Measurements from ENCODE around the gene MRTFA. TPM values are rescaled to one million over a fixed set of nuclear protein-coding genes. Genes with fewer than 3 reads are reported as not detected.

The MRTFA gene
- total RNA-seq, 1 experiment from 2014 or later = 28.0 TPM

DNA sequence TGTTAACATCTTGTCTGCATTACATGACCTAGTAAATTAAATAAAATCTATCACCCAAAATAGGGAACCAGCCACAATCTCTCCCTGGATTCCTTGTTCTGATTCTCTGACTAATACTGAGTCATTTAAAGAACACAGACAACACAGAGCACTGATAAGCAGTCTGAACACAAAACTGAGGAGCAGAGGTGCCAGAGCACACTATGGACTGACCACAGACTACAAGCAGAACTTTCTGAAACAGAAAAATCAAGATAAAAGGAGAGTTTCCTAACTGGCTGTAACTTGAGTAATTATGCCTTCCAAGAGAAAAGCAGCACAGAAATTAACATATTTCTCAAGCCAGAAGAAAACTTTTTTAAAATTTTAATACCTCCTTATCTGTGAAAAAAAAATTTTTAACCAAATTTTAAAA, 137.3 kb downstream of the MRTFA start (continued):
- TF ChIP-seq, protein P1, sequence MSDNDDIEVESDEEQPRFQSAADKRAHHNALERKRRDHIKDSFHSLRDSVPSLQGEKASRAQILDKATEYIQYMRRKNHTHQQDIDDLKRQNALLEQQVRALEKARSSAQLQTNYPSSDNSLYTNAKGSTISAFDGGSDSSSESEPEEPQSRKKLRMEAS (IDR thresholded peaks at IDR 0.05) = peak; percentile 62
- TF ChIP-seq EZH2 (IDR thresholded peaks at IDR 0.05) = no peak

DNA sequence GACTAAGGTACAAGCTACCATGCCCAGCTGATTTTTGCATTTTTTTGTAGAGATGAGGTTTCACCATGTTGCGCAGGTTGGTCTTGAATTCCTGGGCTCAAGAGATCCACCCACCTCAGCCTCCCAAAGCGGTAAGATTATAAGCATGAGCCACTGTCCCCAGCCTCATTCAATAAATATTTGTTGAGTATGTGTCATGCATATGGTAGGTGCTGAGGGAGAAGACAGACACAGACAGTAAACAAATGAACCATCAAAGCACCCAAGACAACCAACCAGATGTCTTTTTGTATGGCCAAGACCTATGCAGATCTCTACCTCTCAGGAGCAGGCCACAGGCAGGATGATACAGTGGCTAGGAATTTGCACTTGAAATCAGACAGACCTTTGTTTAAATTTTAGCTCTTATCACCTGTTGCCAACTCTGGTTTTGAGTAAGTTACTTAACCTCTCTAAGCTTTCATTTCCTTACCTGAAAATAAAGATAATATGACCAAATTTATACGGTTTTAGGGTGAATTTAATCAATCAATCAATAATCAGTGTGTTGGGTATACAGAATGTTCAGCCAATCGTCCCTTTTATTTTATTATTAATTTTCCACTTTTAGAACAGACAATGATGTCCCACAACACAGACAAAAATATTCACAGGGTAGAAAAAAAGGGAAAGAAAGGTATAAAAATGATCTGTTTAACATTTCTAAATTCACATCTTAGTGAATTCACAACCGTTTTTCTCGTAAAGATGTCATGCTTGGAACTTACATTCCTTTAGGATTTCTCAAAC, 137.9 kb downstream of the MRTFA start:
- no peak overlapping the region for H2AFZ ChIP-seq (ENCODE audit: low read depth, low read length, poor library complexity, severe bottlenecking)
- H3K4me2 ChIP-seq (ENCODE audit: low read length) = peak overlapping the region; percentile 71
- H3K9me3 ChIP-seq (ENCODE audit: control insufficient read depth in 1 of 2, insufficient read depth in 1 of 2, low read depth in 1 of 2, low read length in 2 of 2) = no peaks in the 10 kb centered on the region
- intact Hi-C loops (cut with micrococcal nuclease) = no loop called here
- H3K9ac ChIP-seq (ENCODE audit: low read length) = peak overlapping the region; percentile 38
- H3K4me3 ChIP-seq (replicated peaks in 1 of 2; ENCODE audit: low read depth in 1 of 2, low read length in 2 of 2) = peak overlapping the region in 1 of 2 experiments; percentile 41; a peak in 3 of 4 replicates
- no peaks in the 10 kb centered on the region for H3K79me2 ChIP-seq (ENCODE audit: insufficient read depth, low read length)
- peak; percentile 91 for DNase-seq (ENCODE audit: low read depth, low spot score)
- H3K27ac ChIP-seq (ENCODE audit: low read depth, low read length) = peak overlapping the region; percentile 63; the same call in 1 of the 2 replicates
- H3K9me2 ChIP-seq (ENCODE audit: insufficient read depth) = no peaks in the 10 kb centered on the region
- BruUV-seq (replicated peaks) = no TSS peak
- no peaks in the 10 kb centered on the region; the same call in 1 of the 2 replicates for H4K20me1 ChIP-seq (ENCODE audit: insufficient read depth)
- peak; percentile 98 for ATAC-seq
- CTCF ChIA-PET = interaction anchor here (1.4 kb wide), 1 partner anchor 10 kb away, joined by 4 read pairs; no protein-coding TSS in a partner anchor
- POLR2A ChIA-PET = no interaction called here
- no peaks in the 10 kb centered on the region for H3K27me3 ChIP-seq (ENCODE audit: insufficient read depth, low read length)
- peaks cover 25 to 30% of the 10 kb centered on the region in 2 experiments for H3K4me1 ChIP-seq (ENCODE audit: control insufficient read depth in 1 of 2, insufficient read depth in 2 of 2, low read length in 2 of 2)
- RAD21 ChIA-PET (ENCODE audit: low non-redundant PET in 1 of 2, low total read pairs in 2 of 2, uncharacterized antibody in 2 of 2, unreplicated experiment in 2 of 2) = no interaction called here
- H3K36me3 ChIP-seq (ENCODE audit: control insufficient read depth in 1 of 2, insufficient read depth in 2 of 2, low read length in 2 of 2) = no peaks in the 10 kb centered on the region
- TF ChIP-seq RAD21 (IDR thresholded peaks at IDR 0.05; ENCODE audit: low read depth) (no peak), ZFX (IDR thresholded peaks at IDR 0.05) (no peak), FOSL1 (IDR thresholded peaks at IDR 0.05; ENCODE audit: low read depth) (peak; percentile 84), JUND (IDR thresholded peaks at IDR 0.05) (peak; percentile 81), TCF7L2 (IDR thresholded peaks at IDR 0.05; ENCODE audit: borderline replicate concordance, extremely low read depth, insufficient read depth, insufficient read length) (no peak), POLR2A (IDR thresholded peaks at IDR 0.05; ENCODE audit: borderline replicate concordance, extremely low read depth, insufficient read depth, insufficient read length) (no peak), SIN3A (IDR thresholded peaks at IDR 0.05; ENCODE audit: low read depth) (peak; percentile 26; the same call in 1 of the 2 replicates), YY1 (IDR thresholded peaks at IDR 0.05; ENCODE audit: extremely low read depth, insufficient replicate concordance, low read depth, low read length) (peak; percentile 8), EGR1 (IDR thresholded peaks at IDR 0.05; ENCODE audit: low read depth) (0 out of 2 replicates have a peak, but pooled peaks have one; percentile 26), SP1 (IDR thresholded peaks at IDR 0.05; ENCODE audit: low read depth) (peak; percentile 74), ELF1 (IDR thresholded peaks at IDR 0.05; ENCODE audit: borderline replicate concordance, low read depth) (no peak; the same call in 1 of the 2 replicates), POLR2AphosphoS5 (IDR thresholded peaks at IDR 0.05; ENCODE audit: low read depth, low read length) (no peak), EZH2phosphoT487 (IDR thresholded peaks at IDR 0.05; ENCODE audit: borderline replicate concordance) (no peak), ZNF274 (IDR thresholded peaks at IDR 0.05; ENCODE audit: low read depth, low read length) (no peak), SRF (IDR thresholded peaks at IDR 0.05; ENCODE audit: low read depth) (peak; percentile 61)
- TF ChIP-seq, protein P2, sequence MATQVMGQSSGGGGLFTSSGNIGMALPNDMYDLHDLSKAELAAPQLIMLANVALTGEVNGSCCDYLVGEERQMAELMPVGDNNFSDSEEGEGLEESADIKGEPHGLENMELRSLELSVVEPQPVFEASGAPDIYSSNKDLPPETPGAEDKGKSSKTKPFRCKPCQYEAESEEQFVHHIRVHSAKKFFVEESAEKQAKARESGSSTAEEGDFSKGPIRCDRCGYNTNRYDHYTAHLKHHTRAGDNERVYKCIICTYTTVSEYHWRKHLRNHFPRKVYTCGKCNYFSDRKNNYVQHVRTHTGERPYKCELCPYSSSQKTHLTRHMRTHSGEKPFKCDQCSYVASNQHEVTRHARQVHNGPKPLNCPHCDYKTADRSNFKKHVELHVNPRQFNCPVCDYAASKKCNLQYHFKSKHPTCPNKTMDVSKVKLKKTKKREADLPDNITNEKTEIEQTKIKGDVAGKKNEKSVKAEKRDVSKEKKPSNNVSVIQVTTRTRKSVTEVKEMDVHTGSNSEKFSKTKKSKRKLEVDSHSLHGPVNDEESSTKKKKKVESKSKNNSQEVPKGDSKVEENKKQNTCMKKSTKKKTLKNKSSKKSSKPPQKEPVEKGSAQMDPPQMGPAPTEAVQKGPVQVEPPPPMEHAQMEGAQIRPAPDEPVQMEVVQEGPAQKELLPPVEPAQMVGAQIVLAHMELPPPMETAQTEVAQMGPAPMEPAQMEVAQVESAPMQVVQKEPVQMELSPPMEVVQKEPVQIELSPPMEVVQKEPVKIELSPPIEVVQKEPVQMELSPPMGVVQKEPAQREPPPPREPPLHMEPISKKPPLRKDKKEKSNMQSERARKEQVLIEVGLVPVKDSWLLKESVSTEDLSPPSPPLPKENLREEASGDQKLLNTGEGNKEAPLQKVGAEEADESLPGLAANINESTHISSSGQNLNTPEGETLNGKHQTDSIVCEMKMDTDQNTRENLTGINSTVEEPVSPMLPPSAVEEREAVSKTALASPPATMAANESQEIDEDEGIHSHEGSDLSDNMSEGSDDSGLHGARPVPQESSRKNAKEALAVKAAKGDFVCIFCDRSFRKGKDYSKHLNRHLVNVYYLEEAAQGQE (IDR thresholded peaks at IDR 0.05; ENCODE audit: low read depth) = no peak
- TF ChIP-seq, protein P3, sequence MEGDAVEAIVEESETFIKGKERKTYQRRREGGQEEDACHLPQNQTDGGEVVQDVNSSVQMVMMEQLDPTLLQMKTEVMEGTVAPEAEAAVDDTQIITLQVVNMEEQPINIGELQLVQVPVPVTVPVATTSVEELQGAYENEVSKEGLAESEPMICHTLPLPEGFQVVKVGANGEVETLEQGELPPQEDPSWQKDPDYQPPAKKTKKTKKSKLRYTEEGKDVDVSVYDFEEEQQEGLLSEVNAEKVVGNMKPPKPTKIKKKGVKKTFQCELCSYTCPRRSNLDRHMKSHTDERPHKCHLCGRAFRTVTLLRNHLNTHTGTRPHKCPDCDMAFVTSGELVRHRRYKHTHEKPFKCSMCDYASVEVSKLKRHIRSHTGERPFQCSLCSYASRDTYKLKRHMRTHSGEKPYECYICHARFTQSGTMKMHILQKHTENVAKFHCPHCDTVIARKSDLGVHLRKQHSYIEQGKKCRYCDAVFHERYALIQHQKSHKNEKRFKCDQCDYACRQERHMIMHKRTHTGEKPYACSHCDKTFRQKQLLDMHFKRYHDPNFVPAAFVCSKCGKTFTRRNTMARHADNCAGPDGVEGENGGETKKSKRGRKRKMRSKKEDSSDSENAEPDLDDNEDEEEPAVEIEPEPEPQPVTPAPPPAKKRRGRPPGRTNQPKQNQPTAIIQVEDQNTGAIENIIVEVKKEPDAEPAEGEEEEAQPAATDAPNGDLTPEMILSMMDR (IDR thresholded peaks at IDR 0.05 in 2 of 3, conservative IDR thresholded peaks at IDR 0.05 in 1 of 3; ENCODE audit: borderline replicate concordance in 1 of 3, insufficient read depth in 1 of 3, low read depth in 2 of 3, low read length in 2 of 3) = no peak
- TF ChIP-seq, protein P1 (IDR thresholded peaks at IDR 0.05) = peak; percentile 67
